ENCODE measurements around the gene RFX2. TPM values are rescaled to one million over a fixed set of nuclear protein-coding genes. Genes with fewer than 3 reads are reported as not detected.

The RFX2 gene
- total RNA-seq, 1 experiment from 2014 or later, result 4.6 TPM

DNA sequence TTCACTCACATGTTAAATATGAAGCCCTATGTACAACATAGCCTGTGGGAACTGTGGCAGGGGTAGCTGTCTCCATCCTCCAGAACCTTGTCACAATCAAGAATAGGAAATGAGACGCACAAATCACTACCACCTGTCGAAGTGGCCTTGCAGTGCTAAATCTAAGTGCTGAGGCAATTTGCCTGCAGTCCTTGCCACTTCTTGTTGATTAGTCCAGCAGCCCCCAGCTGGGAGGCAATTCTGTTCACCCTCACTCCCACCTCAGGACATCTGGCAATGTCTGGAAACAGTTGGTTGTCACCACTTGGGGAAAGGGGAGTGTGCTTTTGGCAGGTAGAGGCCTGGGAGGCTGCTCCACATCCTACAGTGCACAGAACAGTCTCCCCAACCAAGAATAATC lies 10.7 kb downstream of the RFX2 start:
- CTCF ChIA-PET, result interaction anchor here (0.9 to 1.9 kb wide), 4 partner anchors 12 to 296 kb away, joined by 3 to 5 read pairs (median 4); no protein-coding TSS in a partner anchor
- no peak overlapping the region for H3K27ac Mint-ChIP-seq
- TF ChIP-seq JUN (CRISPR knock-in tag; IDR thresholded peaks at IDR 0.05), result no peak
- no peak for TF ChIP-seq GTF2I (CRISPR knock-in tag; conservative IDR thresholded peaks at IDR 0.05)
- TF ChIP-seq SMAD4 (CRISPR knock-in tag; IDR thresholded peaks at IDR 0.05), result no peak
- no peak for TF ChIP-seq IRF2 (CRISPR knock-in tag; IDR thresholded peaks at IDR 0.05; ENCODE audit: borderline replicate concordance, low read depth)
- TF ChIP-seq ZNF263 (CRISPR knock-in tag; IDR thresholded peaks at IDR 0.05; ENCODE audit: low read depth), result no peak
- no peak for TF ChIP-seq ZNF138 (CRISPR knock-in tag; conservative IDR thresholded peaks at IDR 0.05)
- no peak for TF ChIP-seq JAZF1 (CRISPR knock-in tag; IDR thresholded peaks at IDR 0.05)
- H3K4me1 Mint-ChIP-seq, result peaks cover 7% of the 10 kb centered on the region; the same call in 1 of the 2 replicates
- H3K9me3 Mint-ChIP-seq, result no peaks in the 10 kb centered on the region
- ATAC-seq (no peak), DNase-seq (ENCODE audit: low spot score) (no peak)
- H3K27me3 Mint-ChIP-seq (ENCODE audit: low read depth), result peaks cover 3% of the 10 kb centered on the region
- H3K36me3 Mint-ChIP-seq, result no peaks in the 10 kb centered on the region
- no peak overlapping the region for H3K4me3 Mint-ChIP-seq
- POLR2A ChIA-PET, result no interaction called here

GRCh38 chr19:6099033-6099432 lies 11.3 kb downstream of the RFX2 start:
- no peak for ATAC-seq
- no peak for TF ChIP-seq OVOL2 (CRISPR knock-in tag; IDR thresholded peaks at IDR 0.05; ENCODE audit: borderline replicate concordance)
- TF ChIP-seq, protein P1, sequence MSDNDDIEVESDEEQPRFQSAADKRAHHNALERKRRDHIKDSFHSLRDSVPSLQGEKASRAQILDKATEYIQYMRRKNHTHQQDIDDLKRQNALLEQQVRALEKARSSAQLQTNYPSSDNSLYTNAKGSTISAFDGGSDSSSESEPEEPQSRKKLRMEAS (CRISPR knock-in tag; IDR thresholded peaks at IDR 0.05), result no peak
- no peak for TF ChIP-seq KAT7 (CRISPR knock-in tag; IDR thresholded peaks at IDR 0.05; ENCODE audit: borderline replicate concordance)
- no peak for TF ChIP-seq CBFB (CRISPR knock-in tag; IDR thresholded peaks at IDR 0.05; ENCODE audit: low read depth)
- no peak for TF ChIP-seq ATF2 (CRISPR knock-in tag; IDR thresholded peaks at IDR 0.05; ENCODE audit: borderline replicate concordance, low read depth)
- no peak for TF ChIP-seq ZNF416 (CRISPR knock-in tag; IDR thresholded peaks at IDR 0.05)
- no peak for TF ChIP-seq ATF3 (CRISPR knock-in tag; conservative IDR thresholded peaks at IDR 0.05)
- Mint-ChIP-seq H3K27ac (no peak overlapping the region), H3K4me1 (peaks cover 7% of the 10 kb centered on the region; the same call in 1 of the 2 replicates), H3K36me3 (no peaks in the 10 kb centered on the region), H3K27me3 (ENCODE audit: low read depth) (peaks cover 2% of the 10 kb centered on the region; the same call in 1 of the 2 replicates), H3K4me3 (no peak overlapping the region), H3K9me3 (no peaks in the 10 kb centered on the region)
- ChIA-PET CTCF (interaction anchor here (0.7 to 1.9 kb wide), 6 partner anchors 26 to 295 kb away, joined by 3 to 5 read pairs (median 3); no protein-coding TSS in a partner anchor), POLR2A (interaction anchor here (0.6 kb wide), 1 partner anchor 9 kb away, joined by 3 read pairs; no protein-coding TSS in a partner anchor)
- no peak for DNase-seq (ENCODE audit: low spot score)

DNA sequence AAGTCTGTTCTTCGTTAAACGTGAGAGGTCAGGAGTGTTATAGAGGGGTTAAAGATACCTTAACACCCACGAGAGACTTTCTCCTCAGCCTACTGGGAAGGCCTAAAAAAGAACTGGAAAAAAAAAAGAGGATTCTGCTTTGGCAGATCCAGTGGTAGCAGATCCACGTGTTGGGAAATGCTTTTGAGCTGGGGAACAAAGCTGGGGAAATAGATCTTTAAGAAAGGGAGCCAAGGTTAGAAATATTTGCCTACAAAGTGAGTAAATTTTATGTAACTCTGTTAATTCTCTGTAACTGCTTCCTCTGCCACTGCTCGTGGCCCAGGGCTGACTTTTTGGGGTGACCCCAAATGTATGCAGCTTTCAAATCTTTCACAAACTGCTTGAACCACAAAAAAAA lies 11.7 kb downstream of the RFX2 start:
- H3K27ac Mint-ChIP-seq, result no peak overlapping the region
- no peak for TF ChIP-seq NFATC4 (CRISPR knock-in tag; IDR thresholded peaks at IDR 0.05)
- TF ChIP-seq ESRRA (CRISPR knock-in tag; IDR thresholded peaks at IDR 0.05; ENCODE audit: borderline replicate concordance), result no peak
- no peak for TF ChIP-seq GTF2I (CRISPR knock-in tag; conservative IDR thresholded peaks at IDR 0.05)
- no peak for TF ChIP-seq PREB (CRISPR knock-in tag; IDR thresholded peaks at IDR 0.05; ENCODE audit: borderline replicate concordance)
- TF ChIP-seq STAT6 (CRISPR knock-in tag; conservative IDR thresholded peaks at IDR 0.05; ENCODE audit: low read depth), result no peak
- no peak for TF ChIP-seq ATF3 (CRISPR knock-in tag; conservative IDR thresholded peaks at IDR 0.05)
- no peak for TF ChIP-seq ZNF671 (CRISPR knock-in tag; IDR thresholded peaks at IDR 0.05)
- TF ChIP-seq ZNF281 (CRISPR knock-in tag; IDR thresholded peaks at IDR 0.05), result no peak
- no peak for TF ChIP-seq RELA (CRISPR knock-in tag; IDR thresholded peaks at IDR 0.05; ENCODE audit: borderline replicate concordance)
- TF ChIP-seq ZBTB21 (CRISPR knock-in tag; IDR thresholded peaks at IDR 0.05; ENCODE audit: borderline replicate concordance), result no peak
- TF ChIP-seq SP1 (CRISPR knock-in tag; conservative IDR thresholded peaks at IDR 0.05), result no peak
- H3K4me3 Mint-ChIP-seq, result no peak overlapping the region
- no peak for DNase-seq (ENCODE audit: low spot score)
- ChIA-PET POLR2A (interaction anchor here (0.6 kb wide), 1 partner anchor 8 kb away, joined by 3 read pairs; no protein-coding TSS in a partner anchor), CTCF (interaction anchor here (0.7 to 1.9 kb wide), 7 partner anchors 19 to 295 kb away, joined by 3 to 5 read pairs (median 3); no protein-coding TSS in a partner anchor)
- H3K4me1 Mint-ChIP-seq, result peaks cover 7% of the 10 kb centered on the region; the same call in 1 of the 2 replicates
- H3K27me3 Mint-ChIP-seq (ENCODE audit: low read depth), result peaks cover 2% of the 10 kb centered on the region; the same call in 1 of the 2 replicates
- no peak for ATAC-seq
- H3K36me3 Mint-ChIP-seq, result no peaks in the 10 kb centered on the region
- no peaks in the 10 kb centered on the region for H3K9me3 Mint-ChIP-seq

Measured in WTC11 (cell line).